HG03342 (cell line): ENCODE results near the gene FLAD1.
A peak's percentile ranks its signal among the peaks of the same experiment; 100 is the strongest.
"Not testable (repeated sequence)": the region's sequence is repeated elsewhere in the genome, so short reads cannot be mapped to it uniquely, and the experiment has no call there.

Experiments used
- ATAC-seq: cut with Tn5 transposase; IDR thresholded peaks from one replicate; pipeline ENCODE4 v1.9.1; 2021; ENCODE audit warnings: mild to moderate bottlenecking, moderate library complexity; ENCODE audit not compliant: unreplicated experiment

Gene FLAD1

GRCh38 chr1:154967331-154967950, 15.7 kb upstream of the FLAD1 start:
- ATAC-seq = no peak

- ATAC-seq = no peak
Observed at GRCh38 chr1:154968731-154969130, 14.4 kb upstream of the FLAD1 start.

GRCh38 chr1:154969246-154969645, 13.9 kb upstream of the FLAD1 start:
- ATAC-seq = no peak

GRCh38 chr1:154969860-154970452, 13.2 kb upstream of the FLAD1 start:
- no peak for ATAC-seq

GRCh38 chr1:154970631-154971340, 12.4 kb upstream of the FLAD1 start, which contains the start of gene SHC1:
Gene SHC1, minus strand, starts transcription at chr1:154970747. Its CDS starts 221 bp downstream, at chr1:154970526.
- peak; percentile 27 for ATAC-seq

GRCh38 chr1:154971341-154971998, 11.7 kb upstream of the FLAD1 start:
- no peak for ATAC-seq

GRCh38 chr1:154972213-154972516, 11.0 kb upstream of the FLAD1 start:
- no peak for ATAC-seq

GRCh38 chr1:154972517-154973343, 10.4 kb upstream of the FLAD1 start:
- ATAC-seq = no peak

- peak; percentile 15 for ATAC-seq
Observed at GRCh38 chr1:154973344-154974101, 9.6 kb upstream of the FLAD1 start.

- ATAC-seq = peak; percentile 71
Observed at GRCh38 chr1:154974102-154974807, 8.9 kb upstream of the FLAD1 start, which contains the start of gene CKS1B. Gene CKS1B, plus strand, starts transcription at chr1:154974681. Its CDS starts 65 bp downstream, at chr1:154974746.

- ATAC-seq = peak; percentile 29
Observed at GRCh38 chr1:154974808-154975408, 8.2 kb upstream of the FLAD1 start.

GRCh38 chr1:154975409-154976059, 7.6 kb upstream of the FLAD1 start:
- no peak for ATAC-seq

- ATAC-seq = not testable (repeated sequence)
Observed at GRCh38 chr1:154977762-154978161, 5.4 kb upstream of the FLAD1 start.

- ATAC-seq = no peak
Observed at GRCh38 chr1:154978360-154978759, 4.8 kb upstream of the FLAD1 start.

- ATAC-seq = no peak
Observed at GRCh38 chr1:154982341-154982740, 803 bp upstream of the FLAD1 start.

- ATAC-seq = no peak
Observed at GRCh38 chr1:154983776-154984466, 777 bp downstream of the FLAD1 start.

GRCh38 chr1:154986736-154987135, 3.6 kb downstream of the FLAD1 start:
- ATAC-seq = not testable (repeated sequence)

- no peak for ATAC-seq
Observed at GRCh38 chr1:154987326-154987725, 4.2 kb downstream of the FLAD1 start.
